HepG2 (cell line): ENCODE data around the gene WNK1. TPM values are rescaled to one million over a fixed set of nuclear protein-coding genes. Genes with fewer than 3 reads are reported as not detected.
"Not testable (repeated sequence)": the region's sequence is repeated elsewhere in the genome, so short reads cannot be mapped to it uniquely, and the experiment has no call there.

Experiments used
- ATAC-seq: fragments of 200-7000 bp; cut with Tn5 transposase; 3 replicates; pipeline ENCODE4 v1.9.1; 2020; ENCODE audit warnings: mild to moderate bottlenecking, moderate library complexity
- BruUV-seq: library from RNA; stranded (reverse); fragments of 400-500 nt; replicated peaks from 2 replicates; lab custom pipeline; 2021; lab: Mats Ljungman, UMichigan
- CTCF ChIA-PET: fragments of 300-600 bp; formaldehyde crosslinking; extraction: SDS; loops from one replicate; lab custom pipeline; 2021; ENCODE audit warnings: low total read pairs, inconsistent platforms, low intra/inter-chr PET ratio; lab: Yijun Ruan, JAX
- POLR2A ChIA-PET: fragments of 350-600 bp; sonication (Branson Sonifier 250); formaldehyde crosslinking; loops from one replicate; lab custom pipeline; 2020; ENCODE audit warnings: antibody characterized with exemption, inconsistent platforms; lab: Yijun Ruan, JAX
- DNase-seq: peaks from one replicate; pipeline ENCODE4 v3.0.0-alpha.2; 2015; ENCODE audit warnings: low spot score
- FAIRE-seq: peaks from 3 replicates; lab custom pipeline; 2011; peaks lifted over from hg19 to GRCh38; lab: Jason Lieb, UNC
- H2AFZ ChIP-seq: one replicate; pipeline ENCODE4 v1.6.1; 2011; ENCODE audit warnings: low read length, inconsistent platforms
- H3K27ac ChIP-seq: fragments of 300-600 bp; 3 replicates; pipeline ENCODE4 v1.8.0; 2011; ENCODE audit warnings: mixed run types, mild to moderate bottlenecking, mixed read lengths, low read length, inconsistent platforms; ENCODE audit not compliant: insufficient read depth; ENCODE audit errors: extremely low read length
- H3K27me3 ChIP-seq, 2 experiments: fragments of 200-600 bp in 1 of 2; 2 replicates in 1 of 2; 3 replicates in 1 of 2; pipeline versions ENCODE4 v1.6.0 to v1.8.0; 2011; ENCODE audit warnings: low read length in 2 of 2, mild to moderate bottlenecking in 2 of 2, moderate library complexity in 2 of 2, inconsistent platforms in 1 of 2; ENCODE audit not compliant: insufficient read depth in 2 of 2, control insufficient read depth in 1 of 2
- H3K36me3 ChIP-seq, 2 experiments: fragments of 200-600 bp in 1 of 2; replicated peaks in 1 of 2; 2 replicates in 1 of 2; 3 replicates in 1 of 2; pipeline versions ENCODE4 v1.5.1 to v1.8.0; 2011; ENCODE audit warnings: low read length in 2 of 2, inconsistent platforms in 1 of 2; ENCODE audit not compliant: insufficient read depth in 2 of 2, control insufficient read depth in 1 of 2
- H3K4me1 ChIP-seq: 2 replicates; pipeline ENCODE4 v1.5.1; 2012; ENCODE audit warnings: low read length, inconsistent platforms; ENCODE audit not compliant: insufficient read depth
- H3K4me2 ChIP-seq: 2 replicates; pipeline ENCODE4 v1.6.0; 2011; ENCODE audit warnings: low read depth, low read length, inconsistent platforms
- H3K4me3 ChIP-seq, 3 experiments: fragments of 200-600 bp in 1 of 3; sonication (generic), shearing (Covaris generic) in 1 of 3; replicated peaks in 1 of 3; 2 replicates each; pipeline ENCODE4 v1.5.1; 2011 to 2016; ENCODE audit warnings: low read length in 3 of 3, inconsistent platforms in 2 of 3, low read depth in 2 of 3, mild to moderate bottlenecking in 2 of 3, control low read depth in 1 of 3, mixed read lengths in 1 of 3; ENCODE audit not compliant: insufficient read depth in 1 of 3
- H3K79me2 ChIP-seq: one replicate; pipeline ENCODE4 v1.6.1; 2011; ENCODE audit warnings: low read length, inconsistent platforms; ENCODE audit not compliant: insufficient read depth
- H3K9ac ChIP-seq: 2 replicates; pipeline ENCODE4 v1.6.0; 2011; ENCODE audit warnings: mild to moderate bottlenecking, low read depth, low read length, inconsistent platforms; ENCODE audit not compliant: insufficient read depth
- H3K9me3 ChIP-seq: 2 replicates; pipeline ENCODE4 v1.5.1; 2012; ENCODE audit warnings: mild to moderate bottlenecking, low read length
- H4K20me1 ChIP-seq: 2 replicates; pipeline ENCODE4 v1.6.0; 2011; ENCODE audit warnings: inconsistent platforms, mild to moderate bottlenecking, low read length, moderate library complexity; ENCODE audit not compliant: insufficient read depth
- FOXO1 ChIP-seq: sonication (generic); formaldehyde crosslinking; IDR thresholded peaks from 2 replicates; pipeline ENCODE4 v1.4.0; 2020; ENCODE audit warnings: missing genetic modification reagents
- ZNF253 ChIP-seq: sonication (generic); formaldehyde crosslinking; IDR thresholded peaks from 2 replicates; pipeline ENCODE4 v1.8.0; 2022; ENCODE audit warnings: mild to moderate bottlenecking, missing genetic modification reagents, borderline replicate concordance
- ZNF577 ChIP-seq: sonication (generic); formaldehyde crosslinking; IDR thresholded peaks from 2 replicates; pipeline ENCODE4 v1.4.0; 2020; ENCODE audit warnings: mild to moderate bottlenecking, low read depth, missing genetic modification reagents, borderline replicate concordance
- WGBS: methylation state at CpG from one replicate; pipeline ENCODE4 v1.1.6; 2017; ENCODE audit warnings: low lambda C conversion rate; 5-methylcytosine and 5-hydroxymethylcytosine counted together
- in situ Hi-C: cut with HindIII; loops from 2 replicates; pipeline ENCODE4 v1.10.0; 2017; ENCODE audit warnings: low pct_unique_long_range_greater_than_20kb; ENCODE audit not compliant: extremely low pct_ligation_motif_present
- intact Hi-C: fragments of 100-400 bp; cut with micrococcal nuclease; formaldehyde crosslinking; loops from one replicate; pipeline ENCODE4 v1.10.0; 2022; ENCODE audit not compliant: unreplicated experiment
- polyA plus RNA-seq, 8 experiments: library from polyadenylated mRNA; depleted of rRNA in 3 of 8; stranded (reverse) in 7 of 8; unstranded in 1 of 8; fragments of >200 nt; fragmentation: Illumina TruSeq in 4 of 8; extraction: Trizol in 4 of 8; gene quantifications; 2 replicates each; pipeline versions ENCODE4 v1.2.1 to v1.2.3, GENCODE V29; 2011 to 2016; ENCODE audit warnings: low read depth in 4 of 8, missing spikeins in 1 of 8, mixed read lengths in 1 of 8; ENCODE audit not compliant: insufficient read depth in 1 of 8
- total RNA-seq, 5 experiments: library from RNA; depleted of rRNA; stranded (reverse); fragments of >200 nt; fragmentation: Illumina TruSeq; extraction: Trizol; gene quantifications; 2 replicates each; pipeline ENCODE4 v1.2.3, GENCODE V29; 2016; ENCODE audit warnings: low read depth in 1 of 5

WNK1 gene
- total and polyA plus RNA-seq, 2 of the 13 experiments (the other 11 are each of a cell fraction or from before 2014, with no cell fraction given): 31.1 to 54.8 TPM

DNA sequence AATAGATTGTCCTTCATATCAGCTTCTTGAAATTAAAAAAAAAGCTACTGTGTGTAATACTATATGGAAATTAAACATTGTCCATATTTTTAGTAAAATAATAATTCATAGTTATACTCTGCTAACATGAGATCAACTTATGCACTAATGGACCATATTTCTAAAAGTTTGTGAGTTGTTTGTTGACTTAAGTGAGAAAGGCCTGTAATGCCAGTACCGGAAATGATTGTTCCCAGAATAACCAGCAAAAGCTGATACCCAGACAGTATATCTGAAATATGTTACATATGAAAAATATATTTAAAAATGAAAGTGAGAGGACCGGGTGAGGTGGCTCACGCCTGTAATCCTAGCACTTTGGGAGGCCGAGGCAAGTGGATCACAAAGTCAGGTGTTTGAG lies 35.9 kb downstream of the WNK1 start:
- in situ Hi-C loops: no loop called here
- H3K9ac ChIP-seq: no peak overlapping the region
- H3K4me2 ChIP-seq: no peak overlapping the region
- ChIA-PET CTCF (no interaction called here), POLR2A (no interaction called here)
- peaks cover 94% of the 10 kb centered on the region for H3K79me2 ChIP-seq
- H3K36me3 ChIP-seq: peaks cover 2 to 3% of the 10 kb centered on the region in 2 experiments; a peak in 1 of 5 replicates
- 95% methylated on average over 4 of the region's 4 CpGs for WGBS
- no peak for ATAC-seq
- FAIRE-seq: no peak
- H3K27me3 ChIP-seq: no peaks in the 10 kb centered on the region
- H4K20me1 ChIP-seq: peaks cover 21% of the 10 kb centered on the region
- H3K9me3 ChIP-seq: no peaks in the 10 kb centered on the region
- DNase-seq: no peak
- H3K4me3 ChIP-seq: no peak overlapping the region
- BruUV-seq: no TSS peak
- H2AFZ ChIP-seq: no peak overlapping the region
- intact Hi-C loops: no loop called here
- peaks cover 20% of the 10 kb centered on the region for H3K4me1 ChIP-seq
- TF ChIP-seq ZNF577 (CRISPR knock-in tag) (no peak), ZNF253 (no peak), FOXO1 (CRISPR knock-in tag) (no peak)
- H3K27ac ChIP-seq: no peak overlapping the region

DNA sequence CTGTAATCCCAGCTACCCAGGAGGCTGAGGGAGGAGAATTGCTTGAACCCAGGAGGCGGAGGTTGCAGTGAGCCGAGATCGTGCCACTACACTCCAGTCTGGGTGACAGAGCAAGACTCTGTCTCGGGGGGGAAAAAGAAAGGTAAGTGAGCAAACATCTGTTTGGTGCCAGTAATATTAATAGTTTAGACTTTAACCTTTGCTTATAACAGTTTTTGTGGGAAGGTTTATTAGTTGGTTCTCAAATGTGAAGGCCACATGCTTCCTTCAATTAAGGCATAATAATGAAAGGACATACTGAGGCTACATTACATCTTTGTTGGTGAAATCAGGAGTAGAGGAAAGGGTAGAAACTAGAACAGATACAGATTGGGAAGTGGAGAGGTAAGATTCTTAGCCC lies 36.4 kb downstream of the WNK1 start:
- BruUV-seq, in situ Hi-C loops, H3K27me3 ChIP-seq, H3K4me3 ChIP-seq, ATAC-seq, DNase-seq, intact Hi-C loops, CTCF ChIA-PET, H3K9ac ChIP-seq, H3K9me3 ChIP-seq, H3K27ac ChIP-seq, FAIRE-seq, H3K36me3 ChIP-seq, POLR2A ChIA-PET, H3K4me2 ChIP-seq, H2AFZ ChIP-seq: not testable (repeated sequence)
- Histone ChIP-seq H3K4me1 (peaks cover 20% of the 10 kb centered on the region), H4K20me1 (peaks cover 22% of the 10 kb centered on the region), H3K79me2 (peaks cover 97% of the 10 kb centered on the region)
- 91% methylated on average over 4 of the region's 4 CpGs for WGBS
